Measurements from ENCODE around the gene INAFM1.

- TF ChIP-seq POLR2A (IDR thresholded peaks at IDR 0.05): no peak
- no peak for TF ChIP-seq CTCF (IDR thresholded peaks at IDR 0.05)
These were observed 15.7 kb upstream of the INAFM1 start for GRCh38 chr19:47258895-47259555.

All from thyroid gland (tissue), 4 donors.